Fibroblast of lung (primary cell): ENCODE data around the gene RMRP. TPM values are rescaled to one million over a fixed set of nuclear protein-coding genes. Genes with fewer than 3 reads are reported as not detected.

Experiments
- DNase-seq, 2 donors: peaks; one replicate each; pipeline versions ENCODE4 v3.0.0 to v3.0.0-alpha.2; 2010; ENCODE audit warnings: low read depth in 2 of 2
- H2AFZ ChIP-seq: 2 replicates; pipeline ENCODE4 v1.5.1; 2012; ENCODE audit warnings: low read length, control low read depth, inconsistent platforms
- H3K27ac ChIP-seq: 2 replicates; pipeline ENCODE4 v1.5.1; 2011; ENCODE audit warnings: low read length, control low read depth; ENCODE audit not compliant: insufficient read depth
- H3K27me3 ChIP-seq: 2 replicates; pipeline ENCODE4 v1.5.1; 2011; ENCODE audit warnings: mild to moderate bottlenecking, low read length; ENCODE audit not compliant: control insufficient read depth, insufficient read depth
- H3K36me3 ChIP-seq: 2 replicates; pipeline ENCODE4 v1.5.1; 2011; ENCODE audit warnings: low read length; ENCODE audit not compliant: control insufficient read depth, insufficient read depth
- H3K4me1 ChIP-seq: 2 replicates; pipeline ENCODE4 v1.5.1; 2011; ENCODE audit warnings: low read length; ENCODE audit not compliant: control insufficient read depth, insufficient read depth; ENCODE audit errors: extremely low read depth
- H3K4me2 ChIP-seq: 2 replicates; pipeline ENCODE4 v1.5.1; 2011; ENCODE audit warnings: low read length, control low read depth; ENCODE audit not compliant: insufficient read depth; ENCODE audit errors: extremely low read depth
- H3K4me3 ChIP-seq, 4 experiments: fragments of 200-600 bp in 1 of 4; sonication (generic) in 1 of 4; replicated peaks in 1 of 4; 2 replicates each; pipeline ENCODE4 v1.5.1; 2011 to 2016; ENCODE audit warnings: low read length in 4 of 4, low read depth in 3 of 4, mild to moderate bottlenecking in 3 of 4, control low read depth in 2 of 4, inconsistent platforms in 1 of 4, mixed read lengths in 1 of 4; ENCODE audit not compliant: insufficient read depth in 1 of 4; ENCODE audit errors: control extremely low read depth in 1 of 4
- H3K79me2 ChIP-seq: 2 replicates; pipeline ENCODE4 v1.5.1; 2012; ENCODE audit warnings: mild to moderate bottlenecking, low read length, inconsistent platforms; ENCODE audit not compliant: control insufficient read depth, insufficient read depth
- H3K9ac ChIP-seq: 2 replicates; pipeline ENCODE4 v1.5.1; 2011; ENCODE audit warnings: mild to moderate bottlenecking, low read length, control low read depth; ENCODE audit not compliant: insufficient read depth
- H3K9me3 ChIP-seq: 2 replicates; pipeline ENCODE4 v1.5.1; 2012; ENCODE audit warnings: low read depth, low read length; ENCODE audit not compliant: control insufficient read depth, insufficient read depth
- H4K20me1 ChIP-seq: 2 replicates; pipeline ENCODE4 v1.5.1; 2011; ENCODE audit warnings: low read length; ENCODE audit not compliant: control insufficient read depth, insufficient read depth; ENCODE audit errors: extremely low read depth
- EZH2 ChIP-seq: IDR thresholded peaks from 2 replicates; pipeline ENCODE4 v1.5.1; 2012; ENCODE audit warnings: low read length, control low read depth, mild to moderate bottlenecking; ENCODE audit errors: missing control alignments
- polyA plus RNA-seq, 2 donors: library from polyadenylated mRNA; depleted of rRNA in 1 of 2; stranded (reverse) in 1 of 2; unstranded in 1 of 2; fragments of >200 nt; gene quantifications; 2 replicates each; pipeline ENCODE4 v1.2.1, GENCODE V29; 2011 to 2012; ENCODE audit warnings: missing spikeins in 1 of 2
- total RNA-seq: library from RNA; depleted of rRNA; stranded (reverse); fragments of >200 nt; gene quantifications from 2 replicates; pipeline ENCODE4 v1.2.1, GENCODE V29; 2014
- TF ChIP-seq, protein P1 (sequence below), 2 donors: IDR thresholded peaks in 1 of 2; conservative IDR thresholded peaks in 1 of 2; 1 replicate in 1 of 2; 2 replicates in 1 of 2; pipeline ENCODE4 v1.5.1; 2011 to 2012; ENCODE audit warnings: low read length in 2 of 2, control low read depth in 1 of 2, inconsistent platforms in 1 of 2, low read depth in 1 of 2, mild to moderate bottlenecking in 1 of 2

Gene RMRP
- total and polyA plus RNA-seq, 2 donors (not counting 1 experiment from before 2014, with no cell fraction given): 110 to 67,954 TPM

DNA sequence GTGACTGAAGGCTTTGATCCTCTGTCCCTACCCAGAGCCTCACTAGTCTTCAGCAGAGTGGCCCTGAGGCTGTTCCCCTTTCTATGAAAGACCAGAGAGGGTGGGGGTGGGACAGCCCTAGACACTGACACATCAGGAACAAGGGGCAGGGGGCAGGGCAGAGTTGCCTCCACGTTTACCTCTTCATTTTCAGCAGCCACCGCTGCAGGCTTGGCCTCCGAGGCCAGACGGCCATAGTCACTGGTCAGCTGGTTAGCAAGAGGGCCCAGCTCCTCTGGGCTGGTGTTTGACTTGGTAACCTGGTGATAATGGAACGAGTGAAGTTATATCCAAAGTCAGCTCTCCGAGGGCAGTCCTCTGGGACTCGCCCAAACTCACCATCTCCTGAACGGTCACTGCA lies 47.6 kb upstream of the RMRP start:
- no peaks in the 10 kb centered on the region for H3K27me3 ChIP-seq
- no peaks in the 10 kb centered on the region for H3K79me2 ChIP-seq
- no peak overlapping the region for H3K27ac ChIP-seq
- no peaks in the 10 kb centered on the region for H3K4me1 ChIP-seq
- H3K4me3 ChIP-seq: no peak overlapping the region
- no peak overlapping the region for H3K4me2 ChIP-seq
- H2AFZ ChIP-seq: no peak overlapping the region
- no peaks in the 10 kb centered on the region for H3K9me3 ChIP-seq
- TF ChIP-seq, protein P1, sequence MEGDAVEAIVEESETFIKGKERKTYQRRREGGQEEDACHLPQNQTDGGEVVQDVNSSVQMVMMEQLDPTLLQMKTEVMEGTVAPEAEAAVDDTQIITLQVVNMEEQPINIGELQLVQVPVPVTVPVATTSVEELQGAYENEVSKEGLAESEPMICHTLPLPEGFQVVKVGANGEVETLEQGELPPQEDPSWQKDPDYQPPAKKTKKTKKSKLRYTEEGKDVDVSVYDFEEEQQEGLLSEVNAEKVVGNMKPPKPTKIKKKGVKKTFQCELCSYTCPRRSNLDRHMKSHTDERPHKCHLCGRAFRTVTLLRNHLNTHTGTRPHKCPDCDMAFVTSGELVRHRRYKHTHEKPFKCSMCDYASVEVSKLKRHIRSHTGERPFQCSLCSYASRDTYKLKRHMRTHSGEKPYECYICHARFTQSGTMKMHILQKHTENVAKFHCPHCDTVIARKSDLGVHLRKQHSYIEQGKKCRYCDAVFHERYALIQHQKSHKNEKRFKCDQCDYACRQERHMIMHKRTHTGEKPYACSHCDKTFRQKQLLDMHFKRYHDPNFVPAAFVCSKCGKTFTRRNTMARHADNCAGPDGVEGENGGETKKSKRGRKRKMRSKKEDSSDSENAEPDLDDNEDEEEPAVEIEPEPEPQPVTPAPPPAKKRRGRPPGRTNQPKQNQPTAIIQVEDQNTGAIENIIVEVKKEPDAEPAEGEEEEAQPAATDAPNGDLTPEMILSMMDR (conservative IDR thresholded peaks at IDR 0.05 in 1 of 2, IDR thresholded peaks at IDR 0.05 in 1 of 2; ENCODE audit: low read depth in 1 of 2, low read length in 2 of 2): no peak
- TF ChIP-seq EZH2: no peak
- H3K36me3 ChIP-seq: peaks cover 58% of the 10 kb centered on the region
- no peak for DNase-seq
- H3K9ac ChIP-seq: no peak overlapping the region
- no peaks in the 10 kb centered on the region for H4K20me1 ChIP-seq

DNA sequence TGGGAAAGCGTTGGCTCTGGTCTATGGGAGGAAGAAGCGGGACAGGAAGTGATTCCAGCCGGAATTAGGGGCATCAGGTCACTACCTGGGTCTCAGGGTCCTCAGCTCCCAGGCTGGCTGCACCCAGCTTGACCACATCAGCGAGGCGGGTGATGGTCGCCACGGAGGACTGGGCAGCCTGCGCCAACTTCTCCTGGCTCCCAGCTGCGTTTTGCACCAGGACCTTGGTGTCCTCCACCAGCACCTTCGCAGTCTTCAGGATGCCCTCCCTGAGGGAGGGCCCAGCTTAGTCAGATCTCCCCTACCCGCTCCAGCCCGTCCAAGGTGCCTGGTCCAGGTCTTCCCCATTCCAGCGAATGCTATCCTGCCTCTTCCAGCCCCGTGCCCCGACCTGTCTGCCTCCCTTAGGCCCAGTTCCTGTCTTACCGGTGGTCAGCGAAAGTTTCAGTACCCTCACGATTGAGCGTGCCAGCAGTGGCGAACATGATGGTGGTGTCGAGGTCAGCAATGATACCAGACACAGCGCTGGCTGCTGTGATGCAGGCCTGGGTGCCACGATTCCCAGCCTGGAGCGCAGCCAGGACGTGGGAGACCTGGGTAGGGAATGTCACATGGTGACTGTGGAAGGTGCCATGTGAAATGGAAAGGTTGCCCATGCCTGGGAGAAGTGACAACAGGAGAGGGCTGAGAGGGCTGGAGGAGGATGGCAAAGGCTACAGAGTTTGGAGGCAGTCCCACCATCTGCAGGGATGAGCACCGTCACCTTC lies 46.3 kb upstream of the RMRP start:
- Histone ChIP-seq H3K4me3 (no peak overlapping the region), H3K36me3 (peaks cover 68% of the 10 kb centered on the region), H3K27me3 (no peaks in the 10 kb centered on the region), H3K27ac (no peak overlapping the region), H3K9me3 (no peaks in the 10 kb centered on the region), H3K79me2 (no peaks in the 10 kb centered on the region), H3K9ac (no peak overlapping the region), H3K4me1 (no peaks in the 10 kb centered on the region), H4K20me1 (no peaks in the 10 kb centered on the region), H3K4me2 (no peak overlapping the region), H2AFZ (no peak overlapping the region)
- TF ChIP-seq EZH2: no peak
- TF ChIP-seq, protein P1 (conservative IDR thresholded peaks at IDR 0.05 in 1 of 2, IDR thresholded peaks at IDR 0.05 in 1 of 2; ENCODE audit: low read depth in 1 of 2, low read length in 2 of 2): no peak
- DNase-seq: no peak

DNA sequence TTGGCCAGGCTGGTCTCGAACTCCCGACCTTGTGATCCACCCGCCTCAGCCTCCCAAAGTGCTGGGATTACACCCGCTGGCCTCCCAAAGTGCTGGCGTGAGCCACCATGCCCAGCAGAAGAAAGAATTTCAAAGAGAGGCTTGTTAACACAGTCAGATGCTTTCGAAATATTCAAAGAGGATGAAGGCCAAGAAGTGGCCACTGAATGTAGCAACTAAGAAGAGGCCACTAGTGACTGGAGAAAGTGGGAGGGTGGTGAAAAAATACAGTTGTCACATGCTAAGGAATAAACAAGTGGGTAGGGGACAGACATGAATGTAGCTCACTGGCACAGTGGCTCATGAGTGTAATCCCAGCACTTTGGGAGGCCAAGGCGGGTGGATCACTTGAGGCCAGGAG lies 44.9 kb upstream of the RMRP start:
- Histone ChIP-seq H3K36me3 (peaks cover 73% of the 10 kb centered on the region), H4K20me1 (no peaks in the 10 kb centered on the region), H3K27me3 (no peaks in the 10 kb centered on the region), H3K4me2 (no peak overlapping the region), H3K9ac (no peak overlapping the region), H3K9me3 (no peaks in the 10 kb centered on the region), H3K79me2 (no peaks in the 10 kb centered on the region), H3K4me3 (no peak overlapping the region), H2AFZ (no peak overlapping the region), H3K27ac (no peak overlapping the region), H3K4me1 (no peaks in the 10 kb centered on the region)
- no peak for DNase-seq
- TF ChIP-seq, protein P1 (conservative IDR thresholded peaks at IDR 0.05 in 1 of 2, IDR thresholded peaks at IDR 0.05 in 1 of 2; ENCODE audit: low read depth in 1 of 2, low read length in 2 of 2): no peak
- TF ChIP-seq EZH2: no peak
